Testis (tissue), 2 donors: ENCODE data around the gene PAGE2.

Experiments
- POLR2A ChIP-seq: fragments of 450-650 bp; IDR thresholded peaks from one replicate; pipeline ENCODE4 v1.6.1; 2017; ENCODE audit warnings: antibody characterized with exemption, mild to moderate bottlenecking, moderate library complexity
- TF ChIP-seq, protein P1 (sequence below), 3 experiments: fragments of 450-650 bp in 2 of 3; fragments of 200-600 bp in 1 of 3; sonication (generic) in 1 of 3; IDR thresholded peaks; one replicate each; pipeline ENCODE4 v1.5.1; 2016 to 2019; ENCODE audit warnings: antibody characterized with exemption in 3 of 3, mild to moderate bottlenecking in 2 of 3, moderate library complexity in 1 of 3

GRCh38 chrX:55039471-55039870 lies 49.3 kb upstream of the PAGE2 start:
- TF ChIP-seq, protein P1, sequence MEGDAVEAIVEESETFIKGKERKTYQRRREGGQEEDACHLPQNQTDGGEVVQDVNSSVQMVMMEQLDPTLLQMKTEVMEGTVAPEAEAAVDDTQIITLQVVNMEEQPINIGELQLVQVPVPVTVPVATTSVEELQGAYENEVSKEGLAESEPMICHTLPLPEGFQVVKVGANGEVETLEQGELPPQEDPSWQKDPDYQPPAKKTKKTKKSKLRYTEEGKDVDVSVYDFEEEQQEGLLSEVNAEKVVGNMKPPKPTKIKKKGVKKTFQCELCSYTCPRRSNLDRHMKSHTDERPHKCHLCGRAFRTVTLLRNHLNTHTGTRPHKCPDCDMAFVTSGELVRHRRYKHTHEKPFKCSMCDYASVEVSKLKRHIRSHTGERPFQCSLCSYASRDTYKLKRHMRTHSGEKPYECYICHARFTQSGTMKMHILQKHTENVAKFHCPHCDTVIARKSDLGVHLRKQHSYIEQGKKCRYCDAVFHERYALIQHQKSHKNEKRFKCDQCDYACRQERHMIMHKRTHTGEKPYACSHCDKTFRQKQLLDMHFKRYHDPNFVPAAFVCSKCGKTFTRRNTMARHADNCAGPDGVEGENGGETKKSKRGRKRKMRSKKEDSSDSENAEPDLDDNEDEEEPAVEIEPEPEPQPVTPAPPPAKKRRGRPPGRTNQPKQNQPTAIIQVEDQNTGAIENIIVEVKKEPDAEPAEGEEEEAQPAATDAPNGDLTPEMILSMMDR (IDR thresholded peaks at IDR 0.05) = no peak
- no peak for TF ChIP-seq POLR2A
